Limb (tissue), 2 donors: ENCODE measurements around the gene HDDC2.
"Not testable (repeated sequence)": the region's sequence is repeated elsewhere in the genome, so short reads cannot be mapped to it uniquely, and the experiment has no call there.

Source experiments
- DNase-seq, 2 donors: peaks; one replicate each; pipeline ENCODE4 v3.0.0-alpha.2; 2016; ENCODE audit errors: extremely low spot score in 2 of 2

Gene HDDC2

DNA sequence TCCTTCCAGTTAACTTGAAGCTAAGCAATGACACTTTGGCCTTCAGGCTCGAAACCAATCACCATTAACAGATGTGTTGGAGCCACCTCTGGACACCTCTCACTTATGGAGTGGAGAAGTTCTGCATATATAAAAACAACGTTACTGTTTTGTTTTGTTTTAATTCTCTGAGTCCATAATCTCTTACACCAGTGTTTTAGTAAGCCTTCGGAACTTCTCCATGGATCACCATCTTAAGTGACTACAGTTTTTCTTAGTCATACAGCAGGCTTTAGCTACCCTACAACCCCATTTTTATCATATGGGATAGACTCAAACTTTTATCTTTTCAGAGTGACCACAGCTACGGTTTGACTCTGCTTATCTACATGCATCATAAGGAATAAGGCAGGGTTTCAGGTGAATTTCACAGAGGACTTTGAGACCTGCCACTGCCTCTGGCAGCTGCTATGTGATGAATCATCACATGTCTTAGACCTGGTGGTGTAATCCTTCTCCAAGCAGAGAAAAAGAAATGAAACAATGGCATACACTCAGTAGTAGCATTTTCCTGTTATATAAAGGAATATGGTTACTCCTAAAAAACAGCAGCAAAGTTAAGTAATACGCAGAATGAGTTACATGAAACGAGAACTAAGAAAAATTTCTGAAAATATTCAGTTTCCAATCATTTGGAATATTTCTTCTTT is 5.5 kb upstream of the HDDC2 start:
- DNase-seq, result no peak

GRCh38 chr6:125306756-125307149 is 5.0 kb upstream of the HDDC2 start:
- DNase-seq, result no peak

DNA sequence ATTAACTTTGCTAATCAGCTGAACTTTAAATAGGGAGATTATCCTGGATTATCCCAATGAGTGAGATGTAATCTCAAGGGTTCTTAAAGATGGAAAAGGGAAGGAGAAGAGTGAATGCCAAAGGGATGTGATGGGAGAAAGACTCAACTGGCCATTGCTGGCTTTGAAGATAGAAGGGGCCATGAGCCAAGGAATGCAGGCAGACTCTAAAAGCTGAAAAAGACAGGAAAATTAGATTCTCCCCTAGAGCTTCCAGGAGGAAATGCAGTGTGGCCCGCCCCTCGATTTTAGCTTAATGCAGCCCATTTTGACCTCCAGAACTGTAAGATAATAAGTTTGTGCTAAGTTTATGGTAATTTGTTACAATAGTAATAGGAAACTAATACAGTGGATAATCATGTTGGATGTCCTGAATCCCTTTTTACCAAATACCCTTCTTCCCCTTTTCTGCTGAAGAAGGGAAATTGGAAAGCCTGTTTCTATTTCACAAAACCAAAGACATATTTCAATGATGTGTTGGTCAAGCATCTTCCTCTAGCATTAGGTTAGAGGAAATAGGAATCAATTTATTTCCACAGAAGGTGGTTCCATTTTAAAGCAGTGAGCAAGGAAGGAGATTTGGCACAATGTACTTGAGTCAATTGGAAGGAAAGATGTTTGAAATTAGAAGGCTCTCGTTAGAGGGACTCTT is 3.3 kb upstream of the HDDC2 start:
- no peak for DNase-seq

GRCh38 chr6:125303512-125303854 is 1.7 kb upstream of the HDDC2 start:
- no peak for DNase-seq

GRCh38 chr6:125302840-125303511 is 1.2 kb upstream of the HDDC2 start:
- DNase-seq, result no peak

- no peak for DNase-seq
Measured at GRCh38 chr6:125300992-125301434, 754 bp downstream of the HDDC2 start.

- DNase-seq, result no peak
Measured at GRCh38 chr6:125299257-125299656, 2.5 kb downstream of the HDDC2 start.

DNA sequence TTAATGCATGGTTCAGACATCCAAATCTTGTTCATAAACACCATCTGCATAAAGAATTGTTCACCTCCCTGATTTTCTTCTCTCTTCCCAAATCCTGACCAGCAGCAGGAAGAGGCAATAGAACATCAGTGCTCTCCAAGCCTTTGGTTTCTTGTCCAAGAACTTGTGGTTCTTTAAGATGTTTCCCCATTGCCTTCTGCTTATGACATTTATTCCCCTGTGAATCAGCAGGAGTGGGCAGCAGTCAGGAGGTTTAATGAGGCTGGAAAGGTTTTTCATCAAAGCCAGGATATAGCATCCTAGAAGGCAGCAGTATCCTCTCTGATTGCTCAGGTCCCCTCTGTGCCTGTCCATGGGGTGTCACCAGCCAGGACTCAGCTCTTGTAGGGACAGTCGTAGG is 5.3 kb downstream of the HDDC2 start:
- no peak for DNase-seq

- no peak for DNase-seq
Measured at GRCh38 chr6:125294925-125295324, 6.8 kb downstream of the HDDC2 start.

- no peak for DNase-seq
Measured at GRCh38 chr6:125294036-125294435, 7.7 kb downstream of the HDDC2 start.

GRCh38 chr6:125293587-125293986 is 8.2 kb downstream of the HDDC2 start:
- no peak for DNase-seq

DNA sequence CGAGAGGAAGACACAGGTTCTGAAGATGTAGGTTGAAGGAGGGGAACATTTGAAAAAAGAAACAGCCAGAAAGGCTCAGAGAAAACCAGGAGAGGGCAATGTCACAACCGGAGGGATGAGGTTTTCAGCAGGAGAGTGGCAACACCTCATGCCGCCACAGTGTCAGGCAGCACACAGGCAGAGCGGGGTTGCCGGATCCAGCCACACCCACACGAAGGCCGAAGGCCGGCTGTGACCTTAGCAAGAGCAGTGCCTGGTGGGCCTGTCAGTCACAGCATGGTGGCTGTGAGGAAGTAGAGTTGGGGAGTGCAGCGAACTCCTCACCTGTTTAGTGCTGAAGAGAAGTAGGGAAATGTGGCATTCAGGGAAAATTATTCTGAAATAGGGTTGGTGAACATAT is 14.0 kb downstream of the HDDC2 start:
- DNase-seq, result no peak

DNA sequence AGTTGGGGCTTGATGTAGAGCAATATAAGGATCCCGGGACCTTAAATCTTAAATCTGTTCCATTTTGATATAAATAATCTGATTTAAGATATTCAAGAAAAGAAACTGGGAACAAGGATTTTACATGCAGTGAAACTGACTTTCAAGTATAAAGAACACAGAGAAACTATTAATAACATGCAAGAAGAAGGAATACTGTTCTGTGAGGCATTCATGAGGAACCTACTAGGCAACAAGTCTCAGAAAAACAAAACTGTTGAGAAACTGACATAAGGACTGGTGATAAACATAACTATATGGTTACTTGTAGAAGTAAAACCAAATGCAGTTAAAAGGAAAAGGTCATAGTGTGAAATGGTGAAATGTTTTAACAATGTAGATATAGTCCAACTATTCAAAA is 15.8 kb downstream of the HDDC2 start:
- no peak for DNase-seq

DNA sequence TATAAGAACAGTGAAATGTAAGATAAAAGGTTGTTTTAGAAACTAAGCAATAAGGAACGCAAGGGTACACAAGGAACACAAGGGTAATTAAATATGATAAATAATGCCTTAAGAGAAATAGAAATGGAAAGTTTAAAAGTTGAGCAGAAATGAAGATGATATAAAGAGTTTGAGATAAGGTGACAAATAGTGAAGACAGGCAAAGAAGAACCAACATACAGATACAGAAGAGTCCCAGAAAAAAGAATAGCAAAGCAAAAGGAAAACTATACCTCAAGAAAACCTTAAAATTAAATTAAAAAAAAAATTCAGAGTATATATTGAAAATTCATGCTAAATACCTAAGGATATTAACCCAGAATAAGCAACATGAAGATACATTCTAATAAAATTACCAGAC is 16.4 kb downstream of the HDDC2 start:
- no peak for DNase-seq

GRCh38 chr6:125282470-125282869 is 19.3 kb downstream of the HDDC2 start:
- not testable (repeated sequence) for DNase-seq

GRCh38 chr6:125280370-125281035 is 21.3 kb downstream of the HDDC2 start:
- DNase-seq, result not testable (repeated sequence)

DNA sequence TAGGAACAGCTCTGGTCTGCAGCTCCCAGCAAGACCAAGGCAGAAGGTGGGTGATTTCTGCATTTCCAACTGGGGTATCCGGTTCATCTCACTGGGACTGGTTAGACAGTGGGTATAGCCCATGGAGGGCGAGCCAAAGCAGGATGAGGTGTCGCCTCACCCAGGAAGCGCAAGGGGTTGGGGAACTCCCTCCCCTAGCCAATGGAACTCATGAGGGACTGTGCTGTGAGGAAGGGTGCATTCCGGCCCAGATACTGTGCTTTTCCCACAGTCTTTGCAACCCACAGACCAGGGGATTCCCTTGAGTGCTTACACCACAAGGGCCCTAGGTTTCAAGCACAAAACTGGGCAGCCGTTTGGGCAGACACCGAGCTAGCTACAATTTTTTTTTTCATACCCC is 21.8 kb downstream of the HDDC2 start:
- no peak for DNase-seq

DNA sequence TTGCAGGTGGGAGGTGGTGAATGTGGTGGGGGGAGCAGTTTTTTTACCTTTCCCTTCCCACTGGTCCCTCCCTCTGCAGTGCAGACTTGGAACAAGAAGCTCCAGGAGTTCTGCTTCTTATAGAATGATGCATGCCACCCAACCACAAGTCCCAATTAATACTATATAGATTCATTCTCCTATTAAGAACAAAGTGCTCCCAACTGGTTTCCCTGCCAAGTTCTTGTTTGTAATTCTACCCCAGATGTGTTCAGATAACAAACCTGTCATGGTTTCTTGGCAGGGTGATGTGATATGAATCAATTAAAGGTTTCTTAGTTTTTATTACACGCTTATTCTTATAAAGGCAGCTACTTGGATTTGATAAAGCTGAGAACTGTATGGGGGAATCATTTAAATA is 23.9 kb downstream of the HDDC2 start:
- no peak for DNase-seq

DNA sequence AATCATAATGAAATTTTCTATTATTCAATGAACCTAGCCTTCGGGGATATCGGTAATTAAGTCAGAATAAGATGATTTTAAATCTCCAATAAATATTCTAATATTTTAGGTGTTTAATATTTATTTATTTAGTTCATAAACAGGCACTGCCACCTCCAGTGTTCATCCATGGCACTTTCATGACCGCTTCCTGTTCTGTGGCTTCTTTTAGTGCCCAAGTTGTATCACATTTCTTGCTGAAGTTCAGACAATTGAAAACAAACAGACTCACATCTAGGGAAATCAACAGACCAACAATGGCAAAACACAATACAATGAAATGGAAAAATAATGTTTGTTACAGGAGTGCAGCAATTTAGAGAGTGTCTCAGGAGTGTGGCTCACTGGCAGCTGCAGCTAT is 26.0 kb downstream of the HDDC2 start:
- DNase-seq, result no peak

GRCh38 chr6:125274935-125275334 is 26.8 kb downstream of the HDDC2 start:
- DNase-seq, result no peak

- no peak for DNase-seq
Measured at GRCh38 chr6:125273965-125274364, 27.8 kb downstream of the HDDC2 start.

- no peak for DNase-seq
Measured at GRCh38 chr6:125273251-125273650, 28.5 kb downstream of the HDDC2 start.
